ENCODE data around the gene CYBC1. TPM values are rescaled to one million over a fixed set of nuclear protein-coding genes. Genes with fewer than 3 reads are reported as not detected.

The CYBC1 gene
- total RNA-seq, 1 donor from 2014 or later: 75.7 TPM

DNA sequence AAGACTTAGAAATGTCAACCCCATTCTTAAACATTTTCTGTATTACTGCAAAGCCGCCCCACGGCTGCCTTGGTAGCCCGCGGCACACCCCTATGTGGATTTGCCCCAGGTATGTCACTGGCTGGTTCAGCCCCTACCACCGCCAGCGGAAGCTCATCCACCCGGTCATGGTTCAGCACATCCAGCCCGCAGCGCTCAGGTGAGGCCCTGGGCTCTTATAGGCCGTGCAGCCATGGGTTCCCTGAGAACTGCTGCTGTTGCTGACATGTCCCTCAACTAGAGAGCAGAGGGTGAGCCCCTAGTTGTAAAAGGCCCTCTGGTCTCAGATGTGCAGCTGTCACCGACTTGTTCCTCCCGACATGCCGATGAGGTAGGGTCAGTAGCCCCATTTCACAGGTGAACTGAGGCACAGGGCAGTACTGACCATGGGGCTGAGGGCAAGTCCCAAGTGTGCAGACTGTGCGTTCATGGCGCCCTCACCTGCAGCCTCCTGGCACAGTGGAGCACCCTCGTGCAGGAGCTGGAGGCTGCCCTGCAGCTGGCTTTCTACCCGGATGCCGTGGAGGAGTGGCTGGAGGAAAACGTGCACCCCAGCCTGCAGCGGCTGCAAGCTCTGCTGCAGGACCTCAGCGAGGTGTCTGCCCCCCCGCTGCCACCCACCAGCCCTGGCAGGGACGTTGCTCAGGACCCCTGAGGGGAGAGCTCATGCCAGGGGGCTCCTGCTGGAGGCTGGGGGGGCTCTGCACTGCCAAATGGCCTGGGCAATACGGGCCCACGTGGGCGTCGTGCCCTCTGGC lies 8.7 kb downstream of the CYBC1 start:
- peaks cover 5% of the 10 kb centered on the region for H3K27me3 Mint-ChIP-seq (ENCODE audit: unreplicated experiment)

GRCh38 chr17:82440991-82441627 lies 9.4 kb downstream of the CYBC1 start:
- no peaks in the 10 kb centered on the region for H3K4me1 Mint-ChIP-seq (ENCODE audit: unreplicated experiment)
- peaks cover 15% of the 10 kb centered on the region for H3K36me3 Mint-ChIP-seq (ENCODE audit: low read depth, unreplicated experiment)
- no peak for DNase-seq (ENCODE audit: low spot score)
- H3K27ac Mint-ChIP-seq (ENCODE audit: unreplicated experiment): no peak overlapping the region
- TF ChIP-seq, protein P1, sequence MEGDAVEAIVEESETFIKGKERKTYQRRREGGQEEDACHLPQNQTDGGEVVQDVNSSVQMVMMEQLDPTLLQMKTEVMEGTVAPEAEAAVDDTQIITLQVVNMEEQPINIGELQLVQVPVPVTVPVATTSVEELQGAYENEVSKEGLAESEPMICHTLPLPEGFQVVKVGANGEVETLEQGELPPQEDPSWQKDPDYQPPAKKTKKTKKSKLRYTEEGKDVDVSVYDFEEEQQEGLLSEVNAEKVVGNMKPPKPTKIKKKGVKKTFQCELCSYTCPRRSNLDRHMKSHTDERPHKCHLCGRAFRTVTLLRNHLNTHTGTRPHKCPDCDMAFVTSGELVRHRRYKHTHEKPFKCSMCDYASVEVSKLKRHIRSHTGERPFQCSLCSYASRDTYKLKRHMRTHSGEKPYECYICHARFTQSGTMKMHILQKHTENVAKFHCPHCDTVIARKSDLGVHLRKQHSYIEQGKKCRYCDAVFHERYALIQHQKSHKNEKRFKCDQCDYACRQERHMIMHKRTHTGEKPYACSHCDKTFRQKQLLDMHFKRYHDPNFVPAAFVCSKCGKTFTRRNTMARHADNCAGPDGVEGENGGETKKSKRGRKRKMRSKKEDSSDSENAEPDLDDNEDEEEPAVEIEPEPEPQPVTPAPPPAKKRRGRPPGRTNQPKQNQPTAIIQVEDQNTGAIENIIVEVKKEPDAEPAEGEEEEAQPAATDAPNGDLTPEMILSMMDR (IDR thresholded peaks at IDR 0.05; ENCODE audit: unreplicated experiment): no peak
- no peak overlapping the region for H3K4me3 Mint-ChIP-seq (ENCODE audit: unreplicated experiment)
- no peaks in the 10 kb centered on the region for H3K9me3 Mint-ChIP-seq (ENCODE audit: unreplicated experiment)
- H3K27me3 Mint-ChIP-seq (ENCODE audit: unreplicated experiment): peaks cover 5% of the 10 kb centered on the region

More for the DNA sequence above, 8.7 kb downstream of the CYBC1 start:
- Mint-ChIP-seq H3K9me3 (ENCODE audit: unreplicated experiment) (no peaks in the 10 kb centered on the region), H3K4me1 (ENCODE audit: unreplicated experiment) (no peaks in the 10 kb centered on the region), H3K27ac (ENCODE audit: unreplicated experiment) (no peak overlapping the region), H3K36me3 (ENCODE audit: low read depth, unreplicated experiment) (peaks cover 15% of the 10 kb centered on the region), H3K4me3 (ENCODE audit: unreplicated experiment) (peak overlapping the region; percentile 21)
- DNase-seq (ENCODE audit: low spot score): no peak
- TF ChIP-seq, protein P1 (IDR thresholded peaks at IDR 0.05; ENCODE audit: unreplicated experiment): no peak

GRCh38 chr17:82440469-82440981 lies 10.0 kb downstream of the CYBC1 start:
- Mint-ChIP-seq H3K27ac (ENCODE audit: unreplicated experiment) (peak overlapping the region; percentile 59), H3K4me3 (ENCODE audit: unreplicated experiment) (no peak overlapping the region)
- TF ChIP-seq, protein P1 (IDR thresholded peaks at IDR 0.05; ENCODE audit: unreplicated experiment): no peak

GRCh38 chr17:82439829-82440365 lies 10.7 kb downstream of the CYBC1 start:
- TF ChIP-seq, protein P1 (IDR thresholded peaks at IDR 0.05; ENCODE audit: unreplicated experiment): no peak
- Mint-ChIP-seq H3K4me1 (ENCODE audit: unreplicated experiment) (no peaks in the 10 kb centered on the region), H3K4me3 (ENCODE audit: unreplicated experiment) (no peak overlapping the region), H3K27me3 (ENCODE audit: unreplicated experiment) (peaks cover 5% of the 10 kb centered on the region), H3K9me3 (ENCODE audit: unreplicated experiment) (no peaks in the 10 kb centered on the region), H3K27ac (ENCODE audit: unreplicated experiment) (no peak overlapping the region), H3K36me3 (ENCODE audit: low read depth, unreplicated experiment) (peaks cover 15% of the 10 kb centered on the region)
- DNase-seq (ENCODE audit: low spot score): no peak

More at GRCh38 chr17:82440469-82440981, 10.0 kb downstream of the CYBC1 start:
- peaks cover 15% of the 10 kb centered on the region for H3K36me3 Mint-ChIP-seq (ENCODE audit: low read depth, unreplicated experiment)
- no peaks in the 10 kb centered on the region for H3K4me1 Mint-ChIP-seq (ENCODE audit: unreplicated experiment)
- H3K9me3 Mint-ChIP-seq (ENCODE audit: unreplicated experiment): no peaks in the 10 kb centered on the region
- DNase-seq (ENCODE audit: low spot score): no peak
- H3K27me3 Mint-ChIP-seq (ENCODE audit: unreplicated experiment): peaks cover 3% of the 10 kb centered on the region

Measured in endothelial cell (in vitro differentiated cells).